ENCODE data around the gene TRMT61A.

Gene TRMT61A

DNA sequence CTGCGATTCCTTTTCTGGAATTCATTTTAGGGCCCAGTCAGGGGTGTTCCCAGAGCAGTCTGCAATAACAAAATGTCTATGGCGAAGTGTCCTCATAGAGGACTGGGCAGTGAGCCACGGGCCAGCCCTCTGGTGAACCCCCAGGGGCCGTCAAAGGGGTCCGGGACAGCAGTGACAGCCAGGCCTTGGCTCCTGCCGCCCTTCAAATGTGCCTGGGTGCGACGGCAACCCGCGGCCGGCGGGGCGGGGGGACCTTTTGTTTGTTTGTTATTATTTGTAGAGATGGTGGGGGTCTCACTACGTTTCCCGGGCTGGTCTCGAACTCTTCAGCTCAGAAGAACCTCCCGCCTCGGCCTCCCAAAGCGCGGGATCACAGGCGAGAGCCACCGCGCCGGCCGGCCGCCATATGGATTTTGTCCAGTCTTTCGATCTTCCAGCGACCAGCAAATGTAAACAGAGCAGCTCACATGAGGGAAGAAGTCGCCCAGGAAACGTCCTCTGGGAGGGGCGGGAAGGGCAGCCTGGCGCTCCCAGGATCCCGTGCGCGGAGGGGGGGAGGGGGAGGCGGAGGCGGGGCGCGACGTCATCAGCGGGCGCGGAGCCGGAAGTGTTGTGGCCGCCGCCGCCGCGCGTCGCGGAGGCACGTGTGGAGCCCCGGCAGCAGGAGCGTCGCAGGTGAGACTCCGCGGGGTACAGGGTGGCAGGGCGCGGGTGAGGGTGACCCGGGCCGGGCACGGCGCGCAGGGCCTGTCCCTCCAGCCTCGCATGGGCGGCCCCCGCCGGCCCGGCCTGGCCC, at the start of gene TRMT61A:
Gene TRMT61A, plus strand, starts transcription at position 610 of the 796 bp plus-strand sequence. CDS start 783 bp downstream, outside the sequence.
- H3K36me3 ChIP-seq (replicated peaks): no peaks in the 10 kb centered on the region
- in situ Hi-C loops (cut with HindIII; ENCODE audit: low pct_ligation_motif_present, low sequenced_read_pairs): no loop called here
- H3K27me3 ChIP-seq (replicated peaks): no peaks in the 10 kb centered on the region
- H3K4me3 ChIP-seq (ENCODE audit: low read depth, low read length): peak within 1 kb of the TSS; percentile 86
- H3K27ac ChIP-seq: peak within 1 kb of the TSS; percentile 73
- no peak for TF ChIP-seq CTCF (IDR thresholded peaks at IDR 0.05; ENCODE audit: low read depth, low read length, missing control alignments)
- DNase-seq: peak; percentile 83

- DNase-seq: no peak
- H3K27ac ChIP-seq: no peak overlapping the region
Measured at GRCh38 chr14:103480595-103480994, 48.4 kb upstream of the TRMT61A start.

GRCh38 chr14:103483600-103483999, 45.4 kb upstream of the TRMT61A start:
- peaks cover 40% of the 10 kb centered on the region for H3K36me3 ChIP-seq (replicated peaks)
- H3K4me3 ChIP-seq (ENCODE audit: low read depth, low read length): no peak overlapping the region
- in situ Hi-C loops (cut with HindIII; ENCODE audit: low pct_ligation_motif_present, low sequenced_read_pairs): no loop called here
- no peak for TF ChIP-seq CTCF (IDR thresholded peaks at IDR 0.05; ENCODE audit: low read depth, low read length, missing control alignments)
- no peak overlapping the region for H3K27ac ChIP-seq
- H3K27me3 ChIP-seq (replicated peaks): no peaks in the 10 kb centered on the region
- peak; percentile 71 for DNase-seq

More at GRCh38 chr14:103480595-103480994, 48.4 kb upstream of the TRMT61A start:
- Histone ChIP-seq H3K4me3 (ENCODE audit: low read depth, low read length) (no peak overlapping the region), H3K27me3 (replicated peaks) (no peaks in the 10 kb centered on the region), H3K36me3 (replicated peaks) (peaks cover 53% of the 10 kb centered on the region)
- in situ Hi-C loops (cut with HindIII; ENCODE audit: low pct_ligation_motif_present, low sequenced_read_pairs): no loop called here
- TF ChIP-seq CTCF (IDR thresholded peaks at IDR 0.05; ENCODE audit: low read depth, low read length, missing control alignments): no peak

DNA sequence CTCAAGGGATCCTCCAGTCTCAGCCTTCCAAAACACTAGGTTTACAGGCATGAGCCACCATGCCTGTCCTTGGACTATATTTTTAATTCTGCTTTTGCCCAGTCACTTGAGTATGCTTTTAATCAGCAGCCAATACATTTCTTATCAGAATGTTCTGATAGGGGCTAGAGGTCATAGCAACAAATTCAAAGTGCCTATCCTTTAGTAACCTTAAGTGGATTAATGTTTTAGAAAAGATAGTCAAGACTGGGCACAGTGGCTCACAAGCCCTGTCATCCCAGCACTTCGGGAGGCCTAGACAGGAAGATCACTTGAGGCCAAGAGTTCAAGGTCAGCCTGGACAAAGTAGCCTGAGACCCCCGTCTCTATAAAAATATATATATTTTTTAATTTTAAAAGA, 43.5 kb upstream of the TRMT61A start:
- Histone ChIP-seq H3K36me3 (replicated peaks) (peaks cover 26% of the 10 kb centered on the region), H3K4me3 (ENCODE audit: low read depth, low read length) (no peak overlapping the region), H3K27ac (no peak overlapping the region), H3K27me3 (replicated peaks) (no peaks in the 10 kb centered on the region)
- DNase-seq: no peak
- in situ Hi-C loops (cut with HindIII; ENCODE audit: low pct_ligation_motif_present, low sequenced_read_pairs): no loop called here
- no peak for TF ChIP-seq CTCF (IDR thresholded peaks at IDR 0.05; ENCODE audit: low read depth, low read length, missing control alignments)

DNA sequence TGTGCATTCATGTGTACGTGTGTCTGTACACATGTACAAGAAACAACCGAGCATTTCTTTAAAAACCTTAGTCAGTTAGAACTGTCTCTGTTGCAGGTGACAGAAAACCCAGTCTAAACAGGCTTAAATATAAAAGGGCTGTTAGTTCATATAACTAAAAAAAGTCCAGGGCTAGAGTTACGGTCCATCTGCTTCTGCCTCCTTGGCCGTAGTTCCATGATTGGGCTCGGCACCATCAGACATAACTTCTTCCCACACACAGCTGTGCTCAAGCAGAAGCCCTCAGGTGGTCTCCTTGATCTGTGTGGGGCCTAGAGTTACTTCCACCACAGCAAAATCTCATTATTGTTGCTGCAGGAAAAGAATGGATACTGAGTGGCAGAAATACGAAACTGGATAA, 40.9 kb upstream of the TRMT61A start:
- DNase-seq: no peak
- no peak for TF ChIP-seq CTCF (IDR thresholded peaks at IDR 0.05; ENCODE audit: low read depth, low read length, missing control alignments)
- no peak overlapping the region for H3K27ac ChIP-seq
- in situ Hi-C loops (cut with HindIII; ENCODE audit: low pct_ligation_motif_present, low sequenced_read_pairs): no loop called here
- no peaks in the 10 kb centered on the region for H3K27me3 ChIP-seq (replicated peaks)
- peaks cover 21% of the 10 kb centered on the region for H3K36me3 ChIP-seq (replicated peaks)
- H3K4me3 ChIP-seq (ENCODE audit: low read depth, low read length): no peak overlapping the region

Data from brain microvascular endothelial cell (primary cell).